ENCODE measurements around the gene PEX5L.

DNA sequence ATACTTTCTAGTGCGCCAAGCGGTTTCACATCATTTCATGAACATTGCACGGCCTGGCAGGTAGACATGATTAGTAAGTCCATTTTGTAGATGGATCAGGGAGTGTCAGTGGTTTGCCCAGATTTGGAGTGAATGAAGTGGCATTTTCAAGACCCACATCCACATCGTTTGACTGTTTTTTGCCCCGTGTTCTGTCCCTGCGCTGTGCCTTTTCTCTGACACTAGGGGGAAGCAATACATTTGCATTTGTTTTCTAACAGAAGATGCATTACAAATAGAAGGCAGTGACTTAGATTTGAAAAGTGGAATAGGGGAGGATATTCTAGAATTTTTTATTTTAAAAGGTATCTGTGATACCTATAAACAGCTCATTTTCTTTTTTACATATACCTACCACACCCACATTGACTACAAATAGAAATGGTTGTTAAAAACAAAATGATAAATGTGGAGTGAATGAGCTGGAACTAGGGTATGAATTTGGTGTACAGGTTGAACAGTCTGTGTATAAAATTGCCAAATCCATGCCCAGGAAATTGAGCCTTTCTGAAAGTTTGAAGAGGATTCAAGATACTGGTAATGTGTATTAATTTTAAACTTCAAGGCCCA lies 285.9 kb downstream of the PEX5L start:
- TF ChIP-seq, protein P1, sequence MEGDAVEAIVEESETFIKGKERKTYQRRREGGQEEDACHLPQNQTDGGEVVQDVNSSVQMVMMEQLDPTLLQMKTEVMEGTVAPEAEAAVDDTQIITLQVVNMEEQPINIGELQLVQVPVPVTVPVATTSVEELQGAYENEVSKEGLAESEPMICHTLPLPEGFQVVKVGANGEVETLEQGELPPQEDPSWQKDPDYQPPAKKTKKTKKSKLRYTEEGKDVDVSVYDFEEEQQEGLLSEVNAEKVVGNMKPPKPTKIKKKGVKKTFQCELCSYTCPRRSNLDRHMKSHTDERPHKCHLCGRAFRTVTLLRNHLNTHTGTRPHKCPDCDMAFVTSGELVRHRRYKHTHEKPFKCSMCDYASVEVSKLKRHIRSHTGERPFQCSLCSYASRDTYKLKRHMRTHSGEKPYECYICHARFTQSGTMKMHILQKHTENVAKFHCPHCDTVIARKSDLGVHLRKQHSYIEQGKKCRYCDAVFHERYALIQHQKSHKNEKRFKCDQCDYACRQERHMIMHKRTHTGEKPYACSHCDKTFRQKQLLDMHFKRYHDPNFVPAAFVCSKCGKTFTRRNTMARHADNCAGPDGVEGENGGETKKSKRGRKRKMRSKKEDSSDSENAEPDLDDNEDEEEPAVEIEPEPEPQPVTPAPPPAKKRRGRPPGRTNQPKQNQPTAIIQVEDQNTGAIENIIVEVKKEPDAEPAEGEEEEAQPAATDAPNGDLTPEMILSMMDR (IDR thresholded peaks at IDR 0.05) = peak; percentile 76
- no peak for TF ChIP-seq ZFX (IDR thresholded peaks at IDR 0.05; ENCODE audit: borderline replicate concordance)

All from 22Rv1 (cell line).